Measurements from ENCODE around the gene ADAP1. TPM values are rescaled to one million over a fixed set of nuclear protein-coding genes. Genes with fewer than 3 reads are reported as not detected.

ADAP1 gene
- total RNA-seq, 1 experiment from 2014 or later: 173 TPM

DNA sequence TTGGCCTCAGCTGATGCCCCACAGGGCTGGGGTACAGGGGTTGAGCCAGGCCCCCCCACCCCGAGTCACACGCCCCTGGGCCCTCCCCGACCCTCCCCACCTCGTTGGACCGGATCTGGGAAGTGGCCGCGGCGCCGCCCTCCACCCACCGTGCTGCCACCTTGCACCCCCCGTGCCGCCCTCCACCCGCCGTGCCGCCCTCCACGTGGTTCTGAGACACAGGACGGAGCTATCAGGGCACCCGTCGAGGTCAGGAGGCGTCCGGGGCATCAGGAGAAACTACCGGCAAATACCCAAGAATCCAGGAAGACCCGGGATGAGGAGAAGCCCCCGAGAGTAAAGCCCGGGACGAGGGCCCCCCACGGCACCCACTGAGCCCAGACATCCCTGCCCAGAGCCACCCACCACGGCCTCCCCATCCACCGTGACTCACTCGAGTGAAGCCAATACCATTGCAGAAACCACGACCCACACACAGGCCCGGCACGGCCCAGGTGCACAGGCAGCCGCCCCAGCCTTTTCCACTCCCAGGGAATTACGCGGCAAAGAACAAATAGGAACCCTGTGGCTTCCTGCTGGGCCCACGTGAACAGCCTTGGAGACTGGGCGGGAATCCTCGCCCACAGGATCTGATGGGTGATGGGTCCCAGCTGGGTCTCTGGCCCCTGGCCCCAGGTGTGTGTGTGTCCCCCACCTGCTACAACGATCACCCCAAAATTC, 34.0 kb downstream of the ADAP1 start:
- BruUV-seq (replicated peaks): no TSS peak

DNA sequence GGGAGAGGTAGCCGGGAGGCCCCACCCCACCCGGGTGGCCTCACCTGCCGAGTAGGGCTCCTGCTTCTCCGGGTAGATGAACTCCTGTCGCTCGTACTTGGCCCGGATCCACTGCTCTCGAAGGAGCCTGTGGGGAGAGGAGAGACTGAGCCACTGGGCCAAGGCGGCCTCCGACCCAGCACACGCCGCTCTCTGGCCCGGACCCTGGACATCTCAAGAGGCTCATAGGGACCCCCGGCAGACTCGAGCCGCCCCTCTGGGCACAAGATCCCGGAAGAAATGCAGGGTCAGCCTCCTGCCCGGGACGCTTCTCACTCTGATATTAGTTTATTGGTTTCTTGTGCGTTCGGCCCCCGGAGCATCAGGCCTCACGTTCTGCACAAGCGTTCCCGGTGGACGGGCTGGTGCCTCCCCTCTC, 34.5 kb downstream of the ADAP1 start:
- Mint-ChIP-seq H3K4me3 (ENCODE audit: low read depth, unreplicated experiment) (no peak overlapping the region), H3K27me3 (ENCODE audit: unreplicated experiment) (no peaks in the 10 kb centered on the region), H3K36me3 (ENCODE audit: insufficient read depth, unreplicated experiment) (peaks cover 82% of the 10 kb centered on the region), H3K4me1 (ENCODE audit: low read depth, unreplicated experiment) (peaks cover 64% of the 10 kb centered on the region), H3K9me3 (ENCODE audit: low read depth, unreplicated experiment) (no peaks in the 10 kb centered on the region), H3K27ac (ENCODE audit: unreplicated experiment) (no peak overlapping the region)
- TF ChIP-seq, protein P1, sequence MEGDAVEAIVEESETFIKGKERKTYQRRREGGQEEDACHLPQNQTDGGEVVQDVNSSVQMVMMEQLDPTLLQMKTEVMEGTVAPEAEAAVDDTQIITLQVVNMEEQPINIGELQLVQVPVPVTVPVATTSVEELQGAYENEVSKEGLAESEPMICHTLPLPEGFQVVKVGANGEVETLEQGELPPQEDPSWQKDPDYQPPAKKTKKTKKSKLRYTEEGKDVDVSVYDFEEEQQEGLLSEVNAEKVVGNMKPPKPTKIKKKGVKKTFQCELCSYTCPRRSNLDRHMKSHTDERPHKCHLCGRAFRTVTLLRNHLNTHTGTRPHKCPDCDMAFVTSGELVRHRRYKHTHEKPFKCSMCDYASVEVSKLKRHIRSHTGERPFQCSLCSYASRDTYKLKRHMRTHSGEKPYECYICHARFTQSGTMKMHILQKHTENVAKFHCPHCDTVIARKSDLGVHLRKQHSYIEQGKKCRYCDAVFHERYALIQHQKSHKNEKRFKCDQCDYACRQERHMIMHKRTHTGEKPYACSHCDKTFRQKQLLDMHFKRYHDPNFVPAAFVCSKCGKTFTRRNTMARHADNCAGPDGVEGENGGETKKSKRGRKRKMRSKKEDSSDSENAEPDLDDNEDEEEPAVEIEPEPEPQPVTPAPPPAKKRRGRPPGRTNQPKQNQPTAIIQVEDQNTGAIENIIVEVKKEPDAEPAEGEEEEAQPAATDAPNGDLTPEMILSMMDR (IDR thresholded peaks at IDR 0.05; ENCODE audit: unreplicated experiment): no peak
- CTCF ChIA-PET: no interaction called here
- DNase-seq: no peak
- BruUV-seq (replicated peaks): no TSS peak
- intact Hi-C loops (cut with micrococcal nuclease; ENCODE audit: unreplicated experiment): no loop called here

More for the DNA sequence above, 34.0 kb downstream of the ADAP1 start:
- Mint-ChIP-seq H3K9me3 (ENCODE audit: low read depth, unreplicated experiment) (no peaks in the 10 kb centered on the region), H3K27me3 (ENCODE audit: unreplicated experiment) (no peaks in the 10 kb centered on the region), H3K27ac (ENCODE audit: unreplicated experiment) (peak overlapping the region; percentile 65), H3K4me1 (ENCODE audit: low read depth, unreplicated experiment) (peaks cover 60% of the 10 kb centered on the region), H3K36me3 (ENCODE audit: insufficient read depth, unreplicated experiment) (peaks cover 80% of the 10 kb centered on the region), H3K4me3 (ENCODE audit: low read depth, unreplicated experiment) (no peak overlapping the region)
- intact Hi-C loops (cut with micrococcal nuclease; ENCODE audit: unreplicated experiment): no loop called here
- TF ChIP-seq, protein P1 (IDR thresholded peaks at IDR 0.05; ENCODE audit: unreplicated experiment): no peak
- CTCF ChIA-PET: no interaction called here
- DNase-seq: no peak

DNA sequence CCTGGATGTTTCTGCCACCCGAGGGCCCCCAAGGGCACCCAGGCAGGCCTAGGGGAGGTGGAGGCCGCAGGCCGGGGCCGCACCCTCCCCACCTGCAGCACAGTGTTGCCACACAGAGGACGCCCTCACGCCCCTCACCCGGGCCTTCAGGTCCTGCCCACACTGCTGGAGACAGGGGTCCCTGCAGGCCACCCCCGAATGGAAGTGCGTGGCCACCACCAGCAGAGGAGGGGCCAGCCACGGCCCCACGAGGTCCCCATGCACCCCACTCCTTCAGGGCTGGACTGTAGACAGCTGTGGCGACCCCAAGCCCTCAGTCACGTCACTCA, 35.4 kb downstream of the ADAP1 start:
- intact Hi-C loops (cut with micrococcal nuclease; ENCODE audit: unreplicated experiment): no loop called here
- peaks cover 82% of the 10 kb centered on the region for H3K36me3 Mint-ChIP-seq (ENCODE audit: insufficient read depth, unreplicated experiment)
- no peak overlapping the region for H3K4me3 Mint-ChIP-seq (ENCODE audit: low read depth, unreplicated experiment)
- no peaks in the 10 kb centered on the region for H3K9me3 Mint-ChIP-seq (ENCODE audit: low read depth, unreplicated experiment)
- CTCF ChIA-PET: no interaction called here
- H3K27me3 Mint-ChIP-seq (ENCODE audit: unreplicated experiment): no peaks in the 10 kb centered on the region
- peaks cover 65% of the 10 kb centered on the region for H3K4me1 Mint-ChIP-seq (ENCODE audit: low read depth, unreplicated experiment)
- peak overlapping the region; percentile 12 for H3K27ac Mint-ChIP-seq (ENCODE audit: unreplicated experiment)
- DNase-seq: no peak
- TF ChIP-seq, protein P1 (IDR thresholded peaks at IDR 0.05; ENCODE audit: unreplicated experiment): no peak
- BruUV-seq (replicated peaks): no TSS peak

DNA sequence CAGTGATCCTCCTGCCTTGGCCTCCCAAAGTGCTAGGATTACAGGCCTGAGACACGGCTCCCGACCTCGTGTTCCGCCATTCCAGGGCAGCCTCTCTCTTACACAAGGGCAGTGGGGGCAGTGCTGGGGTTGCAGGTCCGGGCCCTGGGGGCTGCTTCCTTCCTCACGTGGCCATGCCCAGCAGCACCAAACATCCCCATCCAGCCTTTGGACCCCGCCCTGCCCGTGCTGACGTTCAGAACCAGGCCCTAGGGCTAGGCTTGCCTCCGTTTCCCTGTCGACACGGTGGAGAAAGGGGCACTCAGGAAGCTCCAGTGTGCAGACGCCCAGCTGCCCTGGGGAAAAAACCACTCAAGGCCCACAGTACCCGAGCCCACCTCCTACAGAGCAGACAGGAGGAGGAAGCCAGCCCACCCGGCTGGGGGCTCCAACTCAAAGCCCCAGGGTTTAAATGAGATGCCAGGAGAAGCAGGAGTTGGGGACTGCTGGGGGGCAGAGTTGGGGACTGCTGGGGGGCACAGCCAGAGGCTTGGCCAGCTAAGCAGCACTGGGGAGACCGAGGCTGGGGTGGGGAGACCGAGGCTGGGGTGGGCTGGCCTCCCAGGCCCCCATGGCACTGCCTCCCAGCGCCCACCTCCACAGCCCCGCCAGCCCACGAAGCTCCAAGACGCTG, 35.9 kb downstream of the ADAP1 start:
- no peak for DNase-seq
- BruUV-seq (replicated peaks): no TSS peak
- intact Hi-C loops (cut with micrococcal nuclease; ENCODE audit: unreplicated experiment): no loop called here
- no peaks in the 10 kb centered on the region for H3K27me3 Mint-ChIP-seq (ENCODE audit: unreplicated experiment)
- H3K4me1 Mint-ChIP-seq (ENCODE audit: low read depth, unreplicated experiment): peaks cover 68% of the 10 kb centered on the region
- peak overlapping the region; percentile 33 for H3K27ac Mint-ChIP-seq (ENCODE audit: unreplicated experiment)
- H3K9me3 Mint-ChIP-seq (ENCODE audit: low read depth, unreplicated experiment): no peaks in the 10 kb centered on the region
- CTCF ChIA-PET: no interaction called here
- H3K4me3 Mint-ChIP-seq (ENCODE audit: low read depth, unreplicated experiment): no peak overlapping the region
- peaks cover 84% of the 10 kb centered on the region for H3K36me3 Mint-ChIP-seq (ENCODE audit: insufficient read depth, unreplicated experiment)
- TF ChIP-seq, protein P1 (IDR thresholded peaks at IDR 0.05; ENCODE audit: unreplicated experiment): no peak

All from Calu3 (cell line).